Stimulated activated CD4-positive, alpha-beta T cell treated with anti-CD3 and anti-CD28 coated beads, Interleukin-15, amount 100 ng/mL, for 24 hours (primary cell): Measurements from ENCODE around the gene UROC1.
A peak's percentile ranks its signal among the peaks of the same experiment; 100 is the strongest.

Source experiments
- DNase-seq: peaks from one replicate; pipeline ENCODE4 v3.0.0-alpha.2; 2020

UROC1 gene

GRCh38 chr3:126476166-126477060, 41.2 kb downstream of the UROC1 start:
- DNase-seq, result no peak

- DNase-seq, result peak; percentile 94
Observed at GRCh38 chr3:126475413-126476114, 42.0 kb downstream of the UROC1 start, which contains the start of gene ZXDC. Gene ZXDC (minus strand): TSS chr3:126475891. CDS start chr3:126475865, 26 bp downstream.

- peak; percentile 56 for DNase-seq
Observed at GRCh38 chr3:126474498-126475412, 42.8 kb downstream of the UROC1 start.

- peak; percentile 43 for DNase-seq
Observed at GRCh38 chr3:126473292-126474168, 44.0 kb downstream of the UROC1 start.

GRCh38 chr3:126472277-126473006, 45.1 kb downstream of the UROC1 start:
- peak; percentile 18 for DNase-seq

GRCh38 chr3:126469479-126469878, 48.1 kb downstream of the UROC1 start:
- DNase-seq, result no peak

- no peak for DNase-seq
Observed at GRCh38 chr3:126468028-126468891, 49.3 kb downstream of the UROC1 start.

- no peak for DNase-seq
Observed at GRCh38 chr3:126467611-126467955, 50.0 kb downstream of the UROC1 start.

GRCh38 chr3:126466886-126467610, 50.5 kb downstream of the UROC1 start:
- DNase-seq, result no peak

- DNase-seq, result no peak
Observed at GRCh38 chr3:126465928-126466544, 51.5 kb downstream of the UROC1 start.

- no peak for DNase-seq
Observed at GRCh38 chr3:126464997-126465396, 52.6 kb downstream of the UROC1 start.

- no peak for DNase-seq
Observed at GRCh38 chr3:126464494-126464893, 53.1 kb downstream of the UROC1 start.

- DNase-seq, result no peak
Observed at GRCh38 chr3:126464093-126464492, 53.5 kb downstream of the UROC1 start.

GRCh38 chr3:126463521-126463920, 54.1 kb downstream of the UROC1 start:
- no peak for DNase-seq

GRCh38 chr3:126461450-126462070, 56.0 kb downstream of the UROC1 start:
- DNase-seq, result no peak

GRCh38 chr3:126460381-126460780, 57.2 kb downstream of the UROC1 start:
- no peak for DNase-seq

- no peak for DNase-seq
Observed at GRCh38 chr3:126459763-126460127, 57.8 kb downstream of the UROC1 start.

- DNase-seq, result no peak
Observed at GRCh38 chr3:126459111-126459762, 58.3 kb downstream of the UROC1 start.
